Choroid plexus epithelial cell (primary cell): ENCODE data around the gene FAM204A.

Experiments
- DNase-seq: peaks from one replicate; pipeline ENCODE4 v3.0.0-alpha.2; 2010; ENCODE audit warnings: low read depth
- H3K4me3 ChIP-seq: 2 replicates; pipeline ENCODE4 v1.5.1; 2011; ENCODE audit warnings: low read depth, mild to moderate bottlenecking, control low read depth, low read length, moderate library complexity
- CTCF ChIP-seq: conservative IDR thresholded peaks from 2 replicates; pipeline ENCODE4 v1.5.1; 2011; ENCODE audit warnings: low read depth, mild to moderate bottlenecking, control low read depth, inconsistent platforms, low read length, moderate library complexity

The FAM204A gene

GRCh38 chr10:118256209-118256608 lies 85.9 kb downstream of the FAM204A start:
- no peak for DNase-seq
- no peak for TF ChIP-seq CTCF
- H3K4me3 ChIP-seq, result no peak overlapping the region

GRCh38 chr10:118255355-118255754 lies 86.8 kb downstream of the FAM204A start:
- H3K4me3 ChIP-seq, result no peak overlapping the region
- no peak for TF ChIP-seq CTCF
- no peak for DNase-seq

- no peak for TF ChIP-seq CTCF
- no peak overlapping the region for H3K4me3 ChIP-seq
- no peak for DNase-seq
These were observed 87.5 kb downstream of the FAM204A start for GRCh38 chr10:118254654-118255053.

- TF ChIP-seq CTCF, result no peak
- no peak for DNase-seq
- H3K4me3 ChIP-seq, result no peak overlapping the region
These were observed 88.7 kb downstream of the FAM204A start for GRCh38 chr10:118253397-118253796.

GRCh38 chr10:118251791-118252190 lies 90.3 kb downstream of the FAM204A start:
- no peak overlapping the region for H3K4me3 ChIP-seq
- no peak for DNase-seq
- TF ChIP-seq CTCF, result no peak

- H3K4me3 ChIP-seq, result no peak overlapping the region
- no peak for TF ChIP-seq CTCF
- no peak for DNase-seq
These were observed 92.4 kb downstream of the FAM204A start for GRCh38 chr10:118249714-118250113.
